Peyer's patch (tissue), 4 donors: ENCODE measurements around the gene ZBTB3.

ENCODE experiments used
- POLR2A ChIP-seq, 2 donors: fragments of 450-650 bp; IDR thresholded peaks; one replicate each; pipeline ENCODE4 v1.5.1; 2017; ENCODE audit warnings: antibody characterized with exemption in 2 of 2, mild to moderate bottlenecking in 2 of 2, moderate library complexity in 2 of 2
- TF ChIP-seq, protein P1 (sequence below), 6 experiments: fragments of 450-650 bp in 4 of 6; fragments of 200-600 bp in 2 of 6; sonication (generic) in 1 of 6; IDR thresholded peaks; one replicate each; pipeline ENCODE4 v1.5.1; 2017 to 2019; ENCODE audit warnings: antibody characterized with exemption in 6 of 6, mild to moderate bottlenecking in 3 of 6, moderate library complexity in 1 of 6

DNA sequence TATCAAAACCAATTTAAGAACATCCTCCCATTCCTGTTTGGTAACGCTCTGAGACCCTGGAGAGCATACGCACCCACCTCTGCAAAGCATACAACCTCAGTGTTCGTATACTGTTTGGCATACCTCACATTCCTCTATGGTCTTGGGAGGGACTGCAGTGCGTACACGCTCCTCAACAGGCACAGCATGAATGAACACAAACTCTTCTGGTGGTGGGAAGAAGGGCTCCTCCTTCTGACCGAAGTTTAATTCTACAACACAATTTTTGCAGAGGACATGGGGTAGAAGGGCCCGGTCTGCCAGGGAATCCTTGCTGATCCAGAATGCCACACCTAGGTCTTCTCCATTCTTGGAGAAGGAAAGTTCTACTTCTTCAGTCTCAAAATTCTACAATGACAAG, 32.0 kb downstream of the ZBTB3 start:
- TF ChIP-seq, protein P1, sequence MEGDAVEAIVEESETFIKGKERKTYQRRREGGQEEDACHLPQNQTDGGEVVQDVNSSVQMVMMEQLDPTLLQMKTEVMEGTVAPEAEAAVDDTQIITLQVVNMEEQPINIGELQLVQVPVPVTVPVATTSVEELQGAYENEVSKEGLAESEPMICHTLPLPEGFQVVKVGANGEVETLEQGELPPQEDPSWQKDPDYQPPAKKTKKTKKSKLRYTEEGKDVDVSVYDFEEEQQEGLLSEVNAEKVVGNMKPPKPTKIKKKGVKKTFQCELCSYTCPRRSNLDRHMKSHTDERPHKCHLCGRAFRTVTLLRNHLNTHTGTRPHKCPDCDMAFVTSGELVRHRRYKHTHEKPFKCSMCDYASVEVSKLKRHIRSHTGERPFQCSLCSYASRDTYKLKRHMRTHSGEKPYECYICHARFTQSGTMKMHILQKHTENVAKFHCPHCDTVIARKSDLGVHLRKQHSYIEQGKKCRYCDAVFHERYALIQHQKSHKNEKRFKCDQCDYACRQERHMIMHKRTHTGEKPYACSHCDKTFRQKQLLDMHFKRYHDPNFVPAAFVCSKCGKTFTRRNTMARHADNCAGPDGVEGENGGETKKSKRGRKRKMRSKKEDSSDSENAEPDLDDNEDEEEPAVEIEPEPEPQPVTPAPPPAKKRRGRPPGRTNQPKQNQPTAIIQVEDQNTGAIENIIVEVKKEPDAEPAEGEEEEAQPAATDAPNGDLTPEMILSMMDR (IDR thresholded peaks at IDR 0.05), result no peak
- TF ChIP-seq POLR2A (IDR thresholded peaks at IDR 0.05), result no peak
